ENCODE data around the gene MAGEA8. TPM values are rescaled to one million over a fixed set of nuclear protein-coding genes. Genes with fewer than 3 reads are reported as not detected.

Gene MAGEA8
- total and polyA plus RNA-seq, 2 experiments from 2014 or later, result not detected

- H3K4me3 ChIP-seq, result no peak overlapping the region
- Mint-ChIP-seq H3K9me3 (peaks cover 37% of the 10 kb centered on the region), H3K4me1 (no peaks in the 10 kb centered on the region; the same call in 1 of the 3 replicates), H3K27me3 (ENCODE audit: insufficient read depth, low read depth, poor library complexity) (no peaks in the 10 kb centered on the region), H3K36me3 (ENCODE audit: low read depth) (peaks cover 35% of the 10 kb centered on the region), H3K4me3 (no peak overlapping the region), H3K27ac (no peak overlapping the region)
- DNase-seq (ENCODE audit: low spot score), result no peak
- H3K27me3 ChIP-seq (ENCODE audit: insufficient read depth), result no peaks in the 10 kb centered on the region
- ATAC-seq, result no peak
- H3F3A ChIP-seq (replicated peaks; ENCODE audit: low read depth), result no peaks in the 10 kb centered on the region
- no peak overlapping the region for H3K27ac ChIP-seq (ENCODE audit: low read depth)
- H3K79me2 ChIP-seq (replicated peaks; ENCODE audit: insufficient read depth), result no peaks in the 10 kb centered on the region
- TF ChIP-seq ZNF462 (CRISPR knock-in tag; IDR thresholded peaks at IDR 0.05) (no peak), EZH2 (IDR thresholded peaks at IDR 0.05; ENCODE audit: low read depth, unreplicated experiment) (no peak), JUNB (IDR thresholded peaks at IDR 0.05; ENCODE audit: unreplicated experiment) (no peak), NANOG (IDR thresholded peaks at IDR 0.05; ENCODE audit: borderline replicate concordance) (no peak), POLR2AphosphoS5 (IDR thresholded peaks at IDR 0.05; ENCODE audit: low read depth) (no peak), REST (IDR thresholded peaks at IDR 0.05; ENCODE audit: unreplicated experiment) (no peak), ETS1 (IDR thresholded peaks at IDR 0.05) (no peak), EZH2phosphoT487 (IDR thresholded peaks at IDR 0.05; ENCODE audit: unreplicated experiment) (no peak), STAT1 (IDR thresholded peaks at IDR 0.05; ENCODE audit: unreplicated experiment) (no peak), ZNF331 (CRISPR knock-in tag; IDR thresholded peaks at IDR 0.05; ENCODE audit: low read depth) (no peak), CTCF (conservative IDR thresholded peaks at IDR 0.05; ENCODE audit: low read depth in 2 of 2) (no peak), ZNF114 (CRISPR knock-in tag; IDR thresholded peaks at IDR 0.05) (no peak)
- no peaks in the 10 kb centered on the region for H3K4me1 ChIP-seq (ENCODE audit: insufficient read depth)
- H4K20me1 ChIP-seq (replicated peaks; ENCODE audit: insufficient read depth), result no peaks in the 10 kb centered on the region
- H3K36me3 ChIP-seq (ENCODE audit: insufficient read depth), result no peaks in the 10 kb centered on the region
- no peak overlapping the region for H2AFZ ChIP-seq
- H3K9me2 ChIP-seq (ENCODE audit: insufficient read depth), result no peaks in the 10 kb centered on the region
- no peak overlapping the region for H3K4me2 ChIP-seq
Observed at GRCh38 chrX:149845385-149845784, 35.6 kb upstream of the MAGEA8 start.

Data from GM23338 (cell line).